DOHH2 (cell line): ENCODE results near the gene LIN37.

Source experiments
- H3F3A ChIP-seq: fragments of 200-600 bp; sonication (generic), shearing (Covaris generic); 2 replicates; pipeline ENCODE4 v1.6.0; 2016; ENCODE audit warnings: antibody characterized with exemption, mild to moderate bottlenecking; ENCODE audit not compliant: control insufficient read depth, insufficient read depth
- H3K27ac ChIP-seq: fragments of 200-600 bp; sonication (generic); 2 replicates; pipeline ENCODE4 v1.5.1; 2014; ENCODE audit warnings: low read depth, mild to moderate bottlenecking, low read length, moderate library complexity
- H3K27me3 ChIP-seq: fragments of 200-600 bp; sonication (generic); 2 replicates; pipeline ENCODE4 v1.6.1; 2014; ENCODE audit warnings: mild to moderate bottlenecking, low read length, mixed read lengths; ENCODE audit not compliant: control insufficient read depth
- H3K36me3 ChIP-seq: fragments of 200-600 bp; sonication (generic); 2 replicates; pipeline ENCODE4 v1.6.1; 2014; ENCODE audit warnings: mild to moderate bottlenecking, low read length, moderate library complexity, mixed read lengths; ENCODE audit not compliant: control insufficient read depth
- H3K4me1 ChIP-seq: fragments of 200-600 bp; sonication (generic); 2 replicates; pipeline ENCODE4 v1.6.1; 2014; ENCODE audit warnings: mild to moderate bottlenecking, low read length, mixed read lengths; ENCODE audit not compliant: control insufficient read depth
- H3K4me2 ChIP-seq: fragments of 200-600 bp; sonication (generic); 2 replicates; pipeline ENCODE4 v1.6.0; 2014; ENCODE audit warnings: mild to moderate bottlenecking, low read length, moderate library complexity
- H3K4me3 ChIP-seq: fragments of 200-600 bp; sonication (generic); 2 replicates; pipeline ENCODE4 v1.5.1; 2014; ENCODE audit warnings: mild to moderate bottlenecking, low read length, mixed read lengths
- H3K79me2 ChIP-seq: fragments of 200-600 bp; sonication (generic); 2 replicates; pipeline ENCODE4 v1.6.1; 2014; ENCODE audit warnings: mild to moderate bottlenecking, low read length, mixed read lengths; ENCODE audit not compliant: control insufficient read depth
- H3K9me2 ChIP-seq: fragments of 200-600 bp; sonication (generic); replicated peaks from 2 replicates; pipeline ENCODE4 v1.6.1; 2014; ENCODE audit warnings: mild to moderate bottlenecking, low read length, mixed read lengths; ENCODE audit not compliant: control insufficient read depth
- H3K9me3 ChIP-seq: fragments of 200-600 bp; sonication (generic); 2 replicates; pipeline ENCODE4 v1.6.1; 2014; ENCODE audit warnings: antibody characterized with exemption, low read length, mixed read lengths; ENCODE audit not compliant: control insufficient read depth, insufficient read depth
- H4K20me1 ChIP-seq: fragments of 200-600 bp; sonication (generic); 2 replicates; pipeline ENCODE4 v1.6.0; 2014; ENCODE audit warnings: low read depth, mild to moderate bottlenecking, antibody characterized with exemption, low read length, moderate library complexity; ENCODE audit not compliant: control insufficient read depth, insufficient read depth
- CTCF ChIP-seq: fragments of 200-600 bp; sonication (generic); IDR thresholded peaks from one replicate; pipeline ENCODE4 v1.5.1; 2014; ENCODE audit warnings: antibody characterized with exemption, mild to moderate bottlenecking, low read depth, low read length; ENCODE audit not compliant: poor library complexity, severe bottlenecking
- EZH2phosphoT487 ChIP-seq: fragments of 200-600 bp; sonication (generic); IDR thresholded peaks from 2 replicates; pipeline ENCODE4 v1.6.1; 2017; ENCODE audit warnings: borderline replicate concordance, mild to moderate bottlenecking, antibody characterized with exemption, low read length, moderate library complexity, mixed read lengths

The LIN37 gene

GRCh38 chr19:35755550-35756376, 7.4 kb downstream of the LIN37 start:
- Histone ChIP-seq H3K9me3 (no peaks in the 10 kb centered on the region), H3K4me2 (no peak overlapping the region), H3K27ac (no peak overlapping the region), H3K79me2 (peaks cover 27% of the 10 kb centered on the region), H3K4me3 (no peak overlapping the region), H3K9me2 (no peaks in the 10 kb centered on the region), H4K20me1 (0 out of 2 replicates have a peak, but pooled peaks cover 4% of the 10 kb centered on the region), H3K27me3 (no peaks in the 10 kb centered on the region), H3K36me3 (peaks cover 15% of the 10 kb centered on the region), H3F3A (no peaks in the 10 kb centered on the region), H3K4me1 (peaks cover 21% of the 10 kb centered on the region)
- TF ChIP-seq CTCF (no peak), EZH2phosphoT487 (no peak)

GRCh38 chr19:35756377-35757230, 8.2 kb downstream of the LIN37 start, which contains the start of gene HSPB6:
HSPB6 (minus strand) TSS chr19:35757029; CDS start chr19:35757008, 21 bp downstream.
- Histone ChIP-seq H3K4me2 (peak within 1 kb of the TSS; percentile 93), H3K79me2 (peaks cover 31% of the 10 kb centered on the region), H3K9me2 (no peaks in the 10 kb centered on the region), H3K36me3 (peaks cover 19% of the 10 kb centered on the region), H3K27me3 (no peaks in the 10 kb centered on the region), H3F3A (no peaks in the 10 kb centered on the region), H4K20me1 (0 out of 2 replicates have a peak, but pooled peaks cover 4% of the 10 kb centered on the region), H3K27ac (peak within 1 kb of the TSS; percentile 66), H3K4me3 (peak within 1 kb of the TSS; percentile 80), H3K9me3 (no peaks in the 10 kb centered on the region), H3K4me1 (peaks cover 21% of the 10 kb centered on the region)
- TF ChIP-seq CTCF (no peak), EZH2phosphoT487 (no peak)

- H3K27me3 ChIP-seq = no peaks in the 10 kb centered on the region
- H3K27ac ChIP-seq = peak overlapping the region; percentile 66
- no peaks in the 10 kb centered on the region for H3K9me2 ChIP-seq
- peaks cover 31% of the 10 kb centered on the region for H3K79me2 ChIP-seq
- no peaks in the 10 kb centered on the region for H3K9me3 ChIP-seq
- peak overlapping the region; percentile 80 for H3K4me3 ChIP-seq
- H3K36me3 ChIP-seq = peaks cover 24% of the 10 kb centered on the region
- H3K4me1 ChIP-seq = peaks cover 21% of the 10 kb centered on the region
- H4K20me1 ChIP-seq = 0 out of 2 replicates have a peak, but pooled peaks cover 4% of the 10 kb centered on the region
- no peaks in the 10 kb centered on the region for H3F3A ChIP-seq
- peak overlapping the region; percentile 93 for H3K4me2 ChIP-seq
- TF ChIP-seq CTCF (no peak), EZH2phosphoT487 (no peak)
These were observed 8.9 kb downstream of the LIN37 start for GRCh38 chr19:35757231-35757748.
